ENCODE data around the gene EREG. TPM values are rescaled to one million over a fixed set of nuclear protein-coding genes. Genes with fewer than 3 reads are reported as not detected.
A peak's percentile ranks its signal among the peaks of the same experiment; 100 is the strongest.

EREG gene
- total and polyA plus RNA-seq, 10 donors = 0.03 to 12.3 (median 0.29) TPM

DNA sequence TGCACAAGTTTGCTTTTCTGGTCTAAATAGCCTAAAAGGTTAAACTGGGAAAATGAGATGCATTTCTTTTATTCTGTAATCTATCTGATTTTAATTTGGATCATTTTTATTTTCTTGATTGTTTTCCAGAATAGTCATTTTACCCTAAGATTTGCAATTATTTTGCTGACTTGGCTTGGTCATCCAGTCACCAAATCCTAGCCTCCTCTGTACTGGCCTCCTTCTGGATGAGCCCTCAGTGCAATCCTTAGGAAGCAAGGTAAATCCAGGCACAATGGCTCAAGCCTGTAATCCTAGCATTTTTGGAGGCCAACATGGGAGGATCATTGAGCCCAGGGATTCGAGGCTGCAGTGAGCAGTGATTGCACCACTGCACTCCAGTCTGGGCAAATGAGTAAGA lies 9.2 kb downstream of the EREG start:
- H3K27me3 ChIP-seq (replicated peaks in 1 of 7) = peaks cover 0 to 10% (median 0%) of the 10 kb centered on the region in 7 donors
- 30 to 58% (median 44%) methylated on average over 1 of the region's 1 CpG for WGBS, 5 donors

GRCh38 chr4:74374561-74375327 lies 9.8 kb downstream of the EREG start:
- no peak for DNase-seq

More for the DNA sequence above, 9.2 kb downstream of the EREG start:
- H3K4me1 ChIP-seq = no peaks in the 10 kb centered on the region
- H3K27ac ChIP-seq = peak overlapping the region in 1 of 8 donors; percentile 19
- no peak for TF ChIP-seq POLR2A (IDR thresholded peaks at IDR 0.05)
- TF ChIP-seq POLR2AphosphoS5 (IDR thresholded peaks at IDR 0.05) = peak in 1 of 3 donors; percentile 21
- TF ChIP-seq, protein P1, sequence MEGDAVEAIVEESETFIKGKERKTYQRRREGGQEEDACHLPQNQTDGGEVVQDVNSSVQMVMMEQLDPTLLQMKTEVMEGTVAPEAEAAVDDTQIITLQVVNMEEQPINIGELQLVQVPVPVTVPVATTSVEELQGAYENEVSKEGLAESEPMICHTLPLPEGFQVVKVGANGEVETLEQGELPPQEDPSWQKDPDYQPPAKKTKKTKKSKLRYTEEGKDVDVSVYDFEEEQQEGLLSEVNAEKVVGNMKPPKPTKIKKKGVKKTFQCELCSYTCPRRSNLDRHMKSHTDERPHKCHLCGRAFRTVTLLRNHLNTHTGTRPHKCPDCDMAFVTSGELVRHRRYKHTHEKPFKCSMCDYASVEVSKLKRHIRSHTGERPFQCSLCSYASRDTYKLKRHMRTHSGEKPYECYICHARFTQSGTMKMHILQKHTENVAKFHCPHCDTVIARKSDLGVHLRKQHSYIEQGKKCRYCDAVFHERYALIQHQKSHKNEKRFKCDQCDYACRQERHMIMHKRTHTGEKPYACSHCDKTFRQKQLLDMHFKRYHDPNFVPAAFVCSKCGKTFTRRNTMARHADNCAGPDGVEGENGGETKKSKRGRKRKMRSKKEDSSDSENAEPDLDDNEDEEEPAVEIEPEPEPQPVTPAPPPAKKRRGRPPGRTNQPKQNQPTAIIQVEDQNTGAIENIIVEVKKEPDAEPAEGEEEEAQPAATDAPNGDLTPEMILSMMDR (IDR thresholded peaks at IDR 0.05 in 8 of 11, conservative IDR thresholded peaks at IDR 0.05 in 3 of 11) = no peak
- H3K36me3 ChIP-seq = no peaks in the 10 kb centered on the region
- intact Hi-C loops (cut with DNase I; ENCODE audit: low total_unique reads) = loop anchor here (10.0 kb wide), 1 partner anchor 301 kb away; no protein-coding TSS in a partner anchor
- no peak overlapping the region for H3K4me3 ChIP-seq
- no peak for DNase-seq
- no peaks in the 10 kb centered on the region for H3K9me3 ChIP-seq

GRCh38 chr4:74375824-74376426 lies 11.0 kb downstream of the EREG start:
- TF ChIP-seq POLR2AphosphoS5 (IDR thresholded peaks at IDR 0.05) = no peak
- TF ChIP-seq POLR2A (IDR thresholded peaks at IDR 0.05) = no peak
- TF ChIP-seq, protein P1 (IDR thresholded peaks at IDR 0.05 in 8 of 11, conservative IDR thresholded peaks at IDR 0.05 in 3 of 11) = no peak

More at GRCh38 chr4:74374561-74375327, 9.8 kb downstream of the EREG start:
- intact Hi-C loops (cut with DNase I; ENCODE audit: low total_unique reads) = loop anchor here (5.0 to 10.0 kb wide), 2 partner anchors 158 to 300 kb away; no protein-coding TSS in a partner anchor
- TF ChIP-seq POLR2AphosphoS5 (IDR thresholded peaks at IDR 0.05) (peak in 1 of 3 donors; percentile 44), POLR2A (IDR thresholded peaks at IDR 0.05) (no peak)
- TF ChIP-seq, protein P1 (IDR thresholded peaks at IDR 0.05 in 8 of 11, conservative IDR thresholded peaks at IDR 0.05 in 3 of 11) = no peak
- Histone ChIP-seq H3K4me1 (no peaks in the 10 kb centered on the region), H3K9me3 (no peaks in the 10 kb centered on the region), H3K27me3 (replicated peaks in 1 of 7) (peaks cover 0 to 10% (median 0%) of the 10 kb centered on the region in 7 donors), H3K4me3 (no peak overlapping the region), H3K36me3 (no peaks in the 10 kb centered on the region), H3K27ac (no peak overlapping the region)
- 51 to 74% (median 59%) methylated on average over 10 of the region's 10 CpGs for WGBS, 5 donors

More at GRCh38 chr4:74375824-74376426, 11.0 kb downstream of the EREG start:
- H3K4me1 ChIP-seq = no peaks in the 10 kb centered on the region
- no peaks in the 10 kb centered on the region for H3K9me3 ChIP-seq
- no peak for DNase-seq
- H3K27me3 ChIP-seq (replicated peaks in 1 of 7) = peaks cover 0 to 10% (median 0%) of the 10 kb centered on the region in 7 donors
- H3K36me3 ChIP-seq = no peaks in the 10 kb centered on the region
- no peak overlapping the region for H3K4me3 ChIP-seq
- intact Hi-C loops (cut with DNase I; ENCODE audit: low total_unique reads) = loop anchor here (5.0 to 10.0 kb wide), 2 partner anchors 156 to 299 kb away; no protein-coding TSS in a partner anchor
- H3K27ac ChIP-seq = no peak overlapping the region
- 75 to 88% (median 83%) methylated on average over 7 of the region's 7 CpGs for WGBS, 5 donors

All from spleen (tissue), 11 donors.